Bronchial epithelial cell (primary cell): Measurements from ENCODE around the gene MALRD1. TPM values are rescaled to one million over a fixed set of nuclear protein-coding genes. Genes with fewer than 3 reads are reported as not detected.

Experiments
- DNase-seq: peaks from one replicate; pipeline ENCODE4 v3.0.0-alpha.2; 2010; ENCODE audit warnings: low read depth
- FAIRE-seq: peaks from 2 replicates; lab custom pipeline; 2011; peaks lifted over from hg19 to GRCh38; lab: Jason Lieb, UNC
- H3K27me3 ChIP-seq: 2 replicates; pipeline ENCODE4 v1.5.1; 2011; ENCODE audit warnings: low read length; ENCODE audit not compliant: control insufficient read depth, insufficient read depth
- H3K36me3 ChIP-seq: 2 replicates; pipeline ENCODE4 v1.5.1; 2011; ENCODE audit warnings: low read length; ENCODE audit not compliant: control insufficient read depth, insufficient read depth
- H3K4me3 ChIP-seq: 2 replicates; pipeline ENCODE4 v1.5.1; 2011; ENCODE audit warnings: mild to moderate bottlenecking, low read depth, low read length, control low read depth
- total RNA-seq: library from RNA; depleted of rRNA; stranded (reverse); fragments of >200 nt; gene quantifications from 2 replicates; pipeline ENCODE4 v1.2.1, GENCODE V29; 2014
- TF ChIP-seq, protein P1 (sequence below): IDR thresholded peaks from 2 replicates; pipeline ENCODE4 v1.5.1; 2011; ENCODE audit warnings: mild to moderate bottlenecking, moderate library complexity, low read length, control low read depth, inconsistent platforms; ENCODE audit not compliant: insufficient read depth, severe bottlenecking

Gene MALRD1
- total RNA-seq, 1 donor from 2014 or later: not detected

DNA sequence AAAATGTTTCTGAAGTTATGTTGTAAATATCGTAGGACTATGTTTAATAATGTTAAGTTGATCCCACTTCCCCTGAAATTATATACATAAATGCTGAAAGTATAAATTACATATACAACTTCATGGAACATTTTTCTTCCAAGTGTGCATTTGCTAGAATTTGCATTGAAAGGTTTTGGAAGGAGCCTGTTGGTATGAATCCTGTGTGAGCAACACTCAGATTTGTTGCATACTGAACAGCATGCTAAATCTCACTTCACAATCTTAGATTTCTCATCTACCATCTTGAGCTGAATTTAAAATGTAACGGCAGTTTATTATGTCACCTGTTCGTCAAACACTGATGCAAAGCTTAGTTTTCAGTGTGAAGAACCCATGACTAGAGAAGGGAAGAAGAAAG is 172.6 kb downstream of the MALRD1 start:
- H3K27me3 ChIP-seq: no peaks in the 10 kb centered on the region
- TF ChIP-seq, protein P1, sequence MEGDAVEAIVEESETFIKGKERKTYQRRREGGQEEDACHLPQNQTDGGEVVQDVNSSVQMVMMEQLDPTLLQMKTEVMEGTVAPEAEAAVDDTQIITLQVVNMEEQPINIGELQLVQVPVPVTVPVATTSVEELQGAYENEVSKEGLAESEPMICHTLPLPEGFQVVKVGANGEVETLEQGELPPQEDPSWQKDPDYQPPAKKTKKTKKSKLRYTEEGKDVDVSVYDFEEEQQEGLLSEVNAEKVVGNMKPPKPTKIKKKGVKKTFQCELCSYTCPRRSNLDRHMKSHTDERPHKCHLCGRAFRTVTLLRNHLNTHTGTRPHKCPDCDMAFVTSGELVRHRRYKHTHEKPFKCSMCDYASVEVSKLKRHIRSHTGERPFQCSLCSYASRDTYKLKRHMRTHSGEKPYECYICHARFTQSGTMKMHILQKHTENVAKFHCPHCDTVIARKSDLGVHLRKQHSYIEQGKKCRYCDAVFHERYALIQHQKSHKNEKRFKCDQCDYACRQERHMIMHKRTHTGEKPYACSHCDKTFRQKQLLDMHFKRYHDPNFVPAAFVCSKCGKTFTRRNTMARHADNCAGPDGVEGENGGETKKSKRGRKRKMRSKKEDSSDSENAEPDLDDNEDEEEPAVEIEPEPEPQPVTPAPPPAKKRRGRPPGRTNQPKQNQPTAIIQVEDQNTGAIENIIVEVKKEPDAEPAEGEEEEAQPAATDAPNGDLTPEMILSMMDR: no peak
- H3K4me3 ChIP-seq: no peak overlapping the region
- no peaks in the 10 kb centered on the region for H3K36me3 ChIP-seq
- FAIRE-seq (no peak), DNase-seq (no peak)

DNA sequence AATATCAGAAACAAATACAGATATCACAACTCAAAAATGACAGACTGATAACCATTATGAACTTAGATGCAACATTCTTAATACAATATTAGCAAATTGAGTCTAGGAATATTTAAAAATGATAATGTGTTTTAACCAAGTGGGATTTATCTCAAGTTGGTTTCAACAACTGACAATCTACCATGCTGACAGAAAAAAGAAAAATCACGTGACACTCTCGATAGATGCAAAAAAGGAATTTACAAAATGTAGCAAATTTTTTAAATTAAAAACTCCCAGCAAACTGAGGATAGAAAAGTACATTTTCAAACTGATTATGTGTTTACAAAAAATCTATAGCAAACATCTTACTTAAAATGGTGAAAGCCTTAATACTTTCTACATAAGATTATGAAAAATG is 177.4 kb downstream of the MALRD1 start:
- FAIRE-seq (no peak), DNase-seq (no peak)
- Histone ChIP-seq H3K36me3 (no peaks in the 10 kb centered on the region), H3K4me3 (no peak overlapping the region), H3K27me3 (no peaks in the 10 kb centered on the region)
- TF ChIP-seq, protein P1: no peak

DNA sequence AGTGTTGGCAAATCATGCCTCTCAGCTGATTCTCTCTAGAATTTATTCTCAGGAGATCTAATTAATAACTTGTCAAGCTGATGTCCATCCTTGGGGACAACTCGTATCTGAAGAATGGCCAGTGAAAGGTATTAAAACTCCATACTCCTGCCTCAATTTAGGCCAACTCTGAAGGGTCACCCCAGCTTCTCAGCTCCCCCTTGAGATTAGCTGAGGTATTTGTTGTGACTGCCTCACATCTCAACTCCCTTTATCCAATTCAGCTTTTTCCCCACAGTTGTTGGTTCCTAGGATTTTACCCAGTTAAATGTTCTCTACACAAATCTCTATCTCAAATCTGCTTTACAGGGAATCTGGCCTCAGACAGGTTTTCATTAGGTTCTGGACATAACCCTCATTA is 182.4 kb downstream of the MALRD1 start:
- TF ChIP-seq, protein P1: no peak
- FAIRE-seq (no peak), DNase-seq (no peak)
- Histone ChIP-seq H3K36me3 (no peaks in the 10 kb centered on the region), H3K27me3 (no peaks in the 10 kb centered on the region), H3K4me3 (no peak overlapping the region)

DNA sequence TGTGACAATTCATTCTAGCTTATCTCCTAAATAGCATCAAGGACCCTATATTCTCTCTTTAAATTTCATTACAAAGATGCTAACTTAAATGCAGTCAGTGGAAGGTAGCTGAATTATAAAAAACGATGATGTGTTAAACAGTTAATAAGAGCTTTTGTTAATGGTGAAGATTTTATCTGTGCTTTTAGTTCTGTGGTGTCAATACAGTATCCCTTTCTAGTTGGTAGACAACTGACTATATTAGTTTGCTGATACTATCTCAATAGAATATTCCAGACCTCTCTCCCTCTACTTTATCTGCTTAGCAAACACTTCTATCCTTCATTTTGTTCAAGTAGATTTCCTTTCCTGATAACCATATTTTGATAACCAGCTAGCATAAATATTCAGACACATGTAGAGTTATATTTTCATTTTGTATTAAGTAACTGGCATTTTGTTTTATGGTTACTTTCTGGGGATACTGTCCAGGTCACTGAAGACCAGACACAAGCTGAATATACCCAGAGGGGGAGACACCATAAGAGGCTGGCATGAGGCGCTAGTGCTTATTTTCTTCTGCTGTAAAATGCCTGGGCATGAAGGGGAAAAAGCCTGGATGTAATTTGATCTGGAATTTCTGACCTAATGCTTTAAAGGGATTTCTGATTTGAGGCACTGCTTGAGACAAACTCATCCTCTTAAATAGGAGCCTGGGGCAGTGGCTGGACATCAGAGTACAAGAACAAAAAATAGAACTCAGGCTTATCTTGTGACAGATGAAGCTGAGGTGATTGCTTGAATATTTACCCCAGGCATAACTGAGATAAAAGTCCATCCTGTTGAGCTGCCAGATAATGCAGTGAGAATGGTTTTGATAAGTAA is 197.5 kb downstream of the MALRD1 start:
- H3K36me3 ChIP-seq: no peaks in the 10 kb centered on the region
- H3K27me3 ChIP-seq: no peaks in the 10 kb centered on the region
- DNase-seq (no peak), FAIRE-seq (no peak)
- H3K4me3 ChIP-seq: no peak overlapping the region
- TF ChIP-seq, protein P1: no peak

DNA sequence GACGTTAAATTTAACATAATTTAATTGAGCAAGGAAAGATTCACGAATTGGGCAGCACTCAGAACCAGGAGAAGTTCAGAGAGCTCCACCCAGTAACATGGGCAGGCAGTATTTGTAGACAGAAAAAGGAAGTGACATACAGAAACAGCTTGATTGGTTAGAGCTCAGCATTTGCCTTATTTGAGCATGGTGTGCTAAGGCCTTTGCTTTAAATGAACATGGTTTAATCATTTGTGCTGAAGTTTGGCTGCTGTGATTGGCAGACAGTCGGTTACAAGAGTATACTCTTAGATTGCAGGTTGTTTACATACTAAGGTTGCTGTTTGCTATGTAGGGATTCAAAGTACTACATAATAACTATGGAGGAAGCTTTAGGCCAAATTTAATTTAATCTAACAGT is 199.2 kb downstream of the MALRD1 start:
- no peak overlapping the region for H3K4me3 ChIP-seq
- H3K36me3 ChIP-seq: no peaks in the 10 kb centered on the region
- FAIRE-seq (no peak), DNase-seq (no peak)
- TF ChIP-seq, protein P1: no peak
- no peaks in the 10 kb centered on the region for H3K27me3 ChIP-seq
